GM21360 (cell line): ENCODE measurements around the gene CENPC.
"Not testable (repeated sequence)": the region's sequence is repeated elsewhere in the genome, so short reads cannot be mapped to it uniquely, and the experiment has no call there.

Experiments used
- ATAC-seq: cut with Tn5 transposase; IDR thresholded peaks from one replicate; pipeline ENCODE4 v1.9.1; 2021; ENCODE audit warnings: mild to moderate bottlenecking, moderate library complexity; ENCODE audit not compliant: unreplicated experiment

The CENPC gene

DNA sequence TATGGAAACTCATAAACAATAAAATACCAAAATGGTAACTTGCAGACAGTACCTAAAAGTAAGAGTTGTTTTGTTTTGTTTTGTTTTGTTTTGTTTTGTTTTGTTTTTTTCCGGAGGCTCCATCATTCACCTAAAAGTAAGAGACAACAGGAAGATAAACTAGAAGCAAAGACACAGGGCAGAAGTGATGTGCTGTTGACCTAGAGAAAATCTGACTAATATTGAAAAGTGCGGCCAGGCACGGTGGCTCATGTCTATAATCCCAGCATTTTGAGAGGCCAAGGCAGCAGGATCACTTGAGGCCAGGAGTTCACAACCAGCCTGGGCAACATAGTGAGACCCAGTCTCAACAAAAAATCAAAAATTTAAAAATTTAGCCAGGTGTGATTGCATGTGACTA is 5.6 kb upstream of the CENPC start:
- ATAC-seq: peak; percentile 25

DNA sequence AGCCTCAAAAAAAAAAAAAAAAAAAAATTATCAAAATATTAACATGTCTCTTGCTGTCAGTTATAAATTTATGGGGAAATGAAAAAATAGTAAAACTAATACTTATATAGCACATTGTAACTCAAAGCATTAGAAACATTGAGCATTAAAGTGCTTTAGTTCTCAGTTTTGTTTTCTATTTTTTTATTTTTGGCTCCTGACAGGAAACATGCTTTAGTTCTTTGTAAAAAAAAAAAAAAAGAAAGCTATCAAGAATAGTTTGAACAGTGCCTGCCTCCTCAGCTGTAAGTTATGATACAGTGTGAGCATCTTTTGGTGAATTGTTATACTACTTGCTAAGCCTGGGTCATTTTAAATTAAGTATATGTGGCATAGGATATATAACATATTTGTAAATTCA is 5.1 kb upstream of the CENPC start:
- peak; percentile 39 for ATAC-seq

DNA sequence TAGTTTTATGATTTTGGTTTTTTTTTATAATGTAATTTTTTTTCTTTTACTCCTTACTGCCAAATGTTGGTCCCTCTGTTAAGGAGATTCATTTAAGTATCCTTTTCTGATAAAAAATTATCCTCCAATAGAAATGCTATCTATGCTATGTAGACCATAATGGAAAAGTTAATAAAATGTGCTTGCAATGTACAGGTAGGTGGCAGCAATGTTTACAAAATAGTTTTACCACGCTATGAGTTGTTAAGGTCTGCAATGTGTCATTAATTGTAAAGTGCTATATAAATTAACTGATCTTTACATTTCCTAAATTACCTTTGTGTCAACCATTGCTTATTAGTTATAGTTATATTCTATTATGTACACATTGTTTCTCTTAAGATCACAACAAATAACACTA is 3.8 kb upstream of the CENPC start:
- ATAC-seq: peak; percentile 26

DNA sequence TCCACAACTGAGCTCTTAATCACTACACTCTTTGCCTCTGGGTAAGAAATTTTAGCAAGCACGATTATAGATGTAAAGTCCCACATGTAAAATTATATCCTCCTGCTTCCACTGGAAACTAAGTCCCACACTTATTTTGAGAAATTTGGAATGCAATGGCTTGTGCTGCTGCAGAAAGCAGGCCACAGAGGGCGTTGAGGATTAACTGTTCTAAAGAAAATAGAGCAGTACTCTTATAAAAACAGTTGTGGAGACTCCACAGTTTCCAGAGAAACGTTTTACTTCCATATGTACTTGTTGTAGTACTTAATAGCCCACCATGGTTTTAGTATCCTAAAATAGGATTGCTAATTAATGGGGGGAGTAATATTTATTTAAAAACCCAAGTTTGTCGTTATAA is 1.7 kb upstream of the CENPC start:
- no peak for ATAC-seq

DNA sequence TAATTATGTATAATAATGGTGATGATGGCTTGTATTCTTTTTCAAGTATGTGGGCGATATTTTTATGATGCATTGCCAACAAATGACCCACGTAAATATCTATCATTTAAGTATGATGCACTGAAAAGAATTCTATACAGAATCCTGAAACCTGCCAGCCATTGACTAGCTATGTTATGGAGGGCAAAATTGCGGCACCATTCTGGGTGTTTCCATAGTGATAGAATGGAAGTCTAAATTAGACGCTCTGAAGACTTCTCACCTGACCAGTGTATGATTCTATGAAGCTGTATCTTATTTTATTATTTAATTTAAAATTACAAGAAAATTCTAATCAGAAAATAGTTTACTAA is 677 bp upstream of the CENPC start:
- no peak for ATAC-seq

DNA sequence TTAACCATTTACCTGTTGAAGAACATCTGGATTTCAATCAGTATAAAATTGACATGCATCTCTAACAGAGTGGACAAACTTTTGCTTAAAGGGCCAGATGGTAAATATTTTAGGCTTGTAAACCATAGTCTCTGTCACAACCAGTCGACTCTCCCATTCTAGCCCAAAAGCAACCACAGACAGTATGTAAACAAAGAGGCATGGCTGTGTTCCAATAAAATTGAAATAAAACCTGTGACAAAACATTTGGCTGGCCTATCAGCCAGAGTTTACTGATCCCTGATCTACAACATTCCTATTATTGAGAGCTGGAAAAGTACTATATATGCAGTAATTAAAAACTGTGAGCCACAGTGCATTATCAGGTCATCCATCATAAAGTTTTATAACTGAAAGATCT is 3.2 kb downstream of the CENPC start:
- no peak for ATAC-seq

DNA sequence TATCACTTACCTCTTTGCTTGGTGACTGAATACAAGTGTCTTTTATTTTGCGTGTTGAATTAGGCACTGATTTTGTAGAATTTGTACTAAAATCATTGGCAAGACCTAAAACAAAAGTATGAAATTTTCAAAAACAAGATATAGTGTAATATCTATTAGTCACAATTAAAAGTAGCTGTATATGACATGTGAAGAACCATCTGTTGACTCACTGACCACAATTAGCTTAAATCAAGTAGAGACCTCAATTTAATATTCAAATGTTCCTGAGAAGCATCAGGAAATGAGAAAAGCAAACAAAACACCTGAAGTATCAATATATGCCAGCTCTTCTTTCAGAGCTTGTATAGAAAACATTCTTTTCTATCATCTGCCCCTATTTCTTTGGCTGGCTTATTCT is 5.5 kb downstream of the CENPC start:
- no peak for ATAC-seq

DNA sequence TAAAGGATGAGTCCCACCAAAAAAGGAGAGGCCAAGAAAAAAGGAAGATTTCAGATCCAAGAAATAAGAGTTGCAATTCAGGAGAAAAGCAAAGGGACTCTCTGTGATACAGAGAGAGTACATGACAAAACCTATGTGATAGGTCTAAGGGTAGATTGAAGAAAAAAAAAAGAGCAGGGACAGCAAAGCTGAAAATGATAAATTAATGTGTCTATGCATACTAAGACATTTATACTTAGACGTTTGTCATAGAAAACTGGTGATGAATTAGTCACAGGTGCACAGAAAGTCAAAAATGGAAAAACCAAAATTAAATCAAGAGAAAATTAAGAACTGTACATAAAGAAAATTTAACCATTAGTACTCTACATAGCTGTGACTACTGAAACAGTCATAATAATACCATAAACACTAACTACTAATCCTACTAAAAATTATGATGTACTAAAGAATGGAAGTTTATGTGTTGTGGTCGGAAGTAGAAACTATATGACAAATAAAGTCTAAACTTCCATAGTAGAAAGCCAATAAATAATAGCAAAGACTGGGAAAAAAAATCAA is 9.9 kb downstream of the CENPC start:
- no peak for ATAC-seq

DNA sequence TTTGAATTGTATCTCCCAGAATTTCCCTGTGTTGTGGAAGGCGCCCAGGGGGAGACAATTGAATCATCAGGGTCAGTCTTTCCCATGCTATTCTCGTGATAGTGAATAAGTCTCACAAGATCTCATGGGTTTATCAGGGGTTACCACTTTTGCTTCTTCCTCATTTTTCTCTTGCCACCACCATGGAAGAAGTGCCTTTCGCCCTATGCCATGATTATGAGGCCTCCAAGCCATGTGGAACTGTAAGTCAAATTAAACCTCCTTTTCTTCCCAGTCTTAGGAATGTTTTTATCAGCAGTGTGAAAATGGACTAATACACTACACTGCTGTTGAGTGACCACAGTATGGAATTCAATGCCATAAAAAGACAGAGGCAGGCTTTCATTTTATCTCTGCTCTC is 12.2 kb downstream of the CENPC start:
- no peak for ATAC-seq

DNA sequence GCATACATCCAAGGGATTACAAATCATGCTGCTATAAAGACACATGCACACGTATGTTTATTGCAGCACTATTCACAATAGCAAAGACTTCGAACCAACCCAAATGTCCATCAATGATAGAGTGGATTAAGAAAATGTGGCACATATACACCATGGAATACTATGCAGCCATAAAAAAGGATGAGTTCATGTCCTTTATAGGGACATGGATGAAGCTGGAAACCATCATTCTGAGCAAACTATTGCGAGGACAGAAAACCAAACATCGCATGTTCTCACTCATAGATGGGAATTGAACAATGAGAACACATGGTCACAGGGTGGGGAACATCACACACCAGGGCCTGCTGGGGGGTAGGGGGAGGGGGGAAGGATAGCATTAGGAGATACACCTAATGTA is 12.9 kb downstream of the CENPC start:
- ATAC-seq: not testable (repeated sequence)

DNA sequence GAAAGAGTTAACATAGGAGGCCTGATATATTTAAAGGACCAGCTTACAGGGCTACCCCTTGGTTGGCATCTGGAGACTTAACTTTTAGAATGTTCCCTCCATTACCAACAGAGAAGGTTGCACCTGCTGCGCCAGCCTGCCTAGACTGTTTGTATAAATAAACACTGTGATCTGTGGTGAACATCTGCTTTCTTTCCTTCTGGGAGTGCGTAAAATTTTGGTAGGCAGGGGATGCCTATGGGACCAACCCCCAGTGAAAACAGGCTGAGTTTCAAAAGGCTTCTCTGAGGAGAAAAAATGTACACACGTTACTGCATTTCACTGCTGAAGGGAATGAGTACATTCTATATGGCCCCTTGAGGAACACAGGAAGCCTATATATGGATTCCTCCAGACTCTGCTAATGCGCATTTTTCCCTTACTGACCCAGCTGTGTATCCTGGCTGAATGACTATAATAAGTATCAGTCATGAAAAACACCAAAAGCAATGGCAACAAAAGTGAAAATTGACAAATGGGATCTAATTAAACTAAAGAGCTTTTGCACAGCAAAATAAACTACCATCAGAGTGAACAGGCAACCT is 13.8 kb downstream of the CENPC start:
- ATAC-seq: no peak

DNA sequence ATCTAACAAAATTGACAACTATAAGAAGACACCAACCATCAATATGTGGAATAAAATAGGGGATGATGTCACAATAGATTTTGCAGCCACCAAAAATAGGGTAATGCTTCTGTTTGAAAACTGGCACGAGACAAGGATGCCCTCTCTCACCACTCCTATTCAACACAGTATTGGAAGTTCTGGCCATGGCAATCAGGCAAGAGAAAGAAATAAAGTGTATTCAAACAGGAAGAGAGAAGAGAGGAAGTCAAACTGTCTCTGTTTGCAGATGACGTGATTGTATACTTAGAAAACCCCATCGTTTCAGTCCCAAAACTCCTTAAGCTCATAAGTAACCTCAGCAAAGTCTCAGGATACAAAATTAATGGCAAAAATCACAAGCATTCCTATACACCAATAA is 21.2 kb downstream of the CENPC start:
- ATAC-seq: not testable (repeated sequence)

DNA sequence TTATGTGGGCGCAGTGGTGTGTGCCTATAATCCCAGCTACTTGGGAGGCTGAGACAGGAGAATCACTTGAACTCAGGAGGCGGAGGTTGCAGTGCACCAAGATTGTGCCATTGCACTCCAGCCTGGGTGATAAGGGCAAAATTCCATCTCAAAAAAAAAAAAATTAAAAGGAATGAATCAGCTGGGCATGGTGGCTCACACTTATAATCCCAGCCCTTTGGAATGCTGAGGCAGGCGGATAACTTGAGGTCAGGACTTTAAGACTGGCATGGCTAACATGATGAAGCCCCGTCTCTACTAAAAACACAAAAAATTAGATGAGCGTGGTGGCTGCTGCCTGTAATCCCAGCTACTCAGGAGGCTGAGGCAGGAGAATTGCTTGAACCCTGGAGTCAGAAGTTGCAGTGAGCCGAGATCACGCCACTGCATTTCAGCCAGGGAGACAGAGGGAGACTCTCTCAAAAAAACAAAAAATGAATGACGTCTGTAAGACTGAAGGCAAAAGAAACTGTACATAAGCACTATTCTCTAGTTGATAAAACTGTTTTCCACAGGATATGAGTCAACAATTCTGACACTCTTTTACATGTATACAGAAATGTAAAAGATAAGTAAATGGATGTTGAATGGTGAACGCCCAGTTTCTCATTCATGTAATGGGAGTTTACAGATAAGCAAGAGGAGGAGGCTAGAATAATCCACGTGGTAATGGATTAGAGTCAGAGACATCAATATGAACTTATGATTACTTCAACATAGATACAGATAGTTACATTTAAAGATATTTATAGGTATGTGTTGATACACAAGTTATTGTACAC is 22.2 kb downstream of the CENPC start:
- ATAC-seq: no peak

DNA sequence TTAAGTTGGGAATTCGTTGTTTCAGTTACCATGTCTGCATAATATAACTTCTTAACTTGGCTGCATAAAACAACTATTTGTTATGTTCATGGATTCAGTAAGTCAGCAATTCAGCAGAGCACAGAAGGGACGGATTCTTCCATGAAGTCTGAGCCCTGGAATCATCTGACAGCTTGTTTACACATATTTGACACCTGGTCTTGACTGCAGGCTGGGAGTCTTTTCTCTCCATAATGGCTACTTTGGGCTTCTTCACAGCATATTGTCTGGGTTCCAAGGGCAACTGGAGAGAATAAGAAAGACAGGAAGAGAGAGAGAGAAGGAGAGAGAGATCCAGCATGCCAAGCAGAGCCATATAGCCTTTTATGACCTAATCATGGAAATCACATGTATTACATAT is 23.1 kb downstream of the CENPC start:
- no peak for ATAC-seq

DNA sequence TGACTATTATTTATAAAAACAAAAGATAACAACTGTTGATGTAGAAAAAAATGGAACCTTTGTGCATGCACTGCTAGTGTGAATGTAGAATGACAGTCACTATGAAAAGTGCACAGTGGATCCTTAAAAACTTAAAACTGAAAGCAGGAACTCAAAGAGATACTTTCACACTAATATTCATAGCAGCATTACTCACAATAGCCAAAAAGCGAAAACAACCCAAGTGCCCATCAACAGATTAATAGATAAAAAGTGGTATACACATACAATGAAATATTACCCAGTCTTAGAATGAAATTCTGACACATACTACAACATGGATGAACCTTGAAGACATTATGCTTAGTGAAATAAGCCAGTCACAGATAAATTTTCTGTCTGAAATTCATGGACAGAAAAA is 23.8 kb downstream of the CENPC start:
- peak; percentile 58 for ATAC-seq

DNA sequence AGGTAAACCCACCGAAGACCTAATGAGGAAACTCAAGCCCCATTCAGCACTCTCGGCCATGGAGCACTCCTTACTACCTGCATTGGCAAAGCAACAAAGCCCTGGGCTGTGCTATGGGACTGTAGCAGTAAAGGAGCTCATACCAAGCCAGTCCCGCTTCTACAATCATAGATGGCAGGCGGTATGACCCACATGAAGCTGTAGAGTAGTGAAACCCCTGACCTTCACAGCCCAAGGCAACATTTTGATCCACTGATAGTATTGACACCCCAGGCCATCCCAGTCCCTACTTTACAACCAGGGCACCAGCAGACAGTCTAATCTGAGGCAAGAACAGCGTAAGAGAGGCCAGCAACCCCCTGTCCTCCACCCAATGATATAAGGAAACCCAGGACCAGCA is 25.2 kb downstream of the CENPC start:
- no peak for ATAC-seq

DNA sequence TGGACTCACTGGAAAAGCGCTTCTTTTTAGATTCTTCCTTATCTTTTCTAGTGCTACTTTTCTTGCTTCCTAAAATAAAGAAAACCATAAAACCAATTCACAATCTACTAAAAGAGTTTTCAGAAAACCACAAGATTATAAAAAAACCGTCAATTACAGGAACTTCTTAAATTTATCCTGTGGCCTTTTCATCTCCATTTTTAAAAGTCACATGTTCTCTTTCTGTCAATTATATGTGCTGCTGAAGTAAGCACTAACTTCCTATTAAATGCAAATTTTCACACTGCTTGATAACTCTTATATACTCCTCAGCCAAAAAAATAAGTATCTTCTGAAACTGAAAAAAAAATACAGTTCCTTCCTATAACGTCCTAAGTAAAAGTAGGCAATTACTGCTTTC is 32.8 kb downstream of the CENPC start:
- ATAC-seq: no peak

DNA sequence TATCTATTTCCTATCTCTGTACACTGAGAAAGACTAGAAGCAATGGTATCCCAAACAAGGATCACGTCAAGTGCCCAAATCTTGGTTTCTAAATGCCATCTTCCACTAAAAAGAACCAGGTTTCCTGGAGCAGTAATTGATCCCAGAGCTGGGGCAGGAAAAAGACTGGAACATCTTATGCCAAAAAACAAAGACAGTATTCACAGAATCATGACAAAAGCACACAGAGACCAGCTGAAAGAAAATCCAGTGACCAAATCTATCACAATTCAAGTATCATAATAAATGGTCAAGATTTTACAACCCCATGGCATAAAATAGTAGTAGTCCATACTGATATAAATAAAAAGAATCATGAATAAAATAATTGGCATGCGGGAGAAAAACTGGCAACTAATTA is 44.9 kb downstream of the CENPC start:
- ATAC-seq: no peak

DNA sequence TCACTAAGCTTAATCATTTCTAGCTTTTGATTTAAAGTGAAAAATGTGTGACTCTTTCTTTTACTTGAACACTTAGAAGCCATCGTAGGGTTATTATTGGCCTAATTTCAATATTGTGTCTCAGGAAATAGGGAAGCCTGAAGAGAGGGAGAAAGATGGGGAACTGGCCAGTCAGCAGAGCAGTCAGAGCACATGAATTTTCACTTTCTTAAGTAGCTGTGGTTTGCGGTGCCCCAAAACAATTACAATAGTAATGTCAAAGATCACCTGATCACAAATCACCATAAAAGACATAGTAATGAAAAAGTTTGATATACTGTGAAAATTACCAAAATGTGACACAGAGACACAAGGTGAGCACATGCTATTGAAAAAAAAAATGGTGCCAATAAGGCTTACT is 45.5 kb downstream of the CENPC start:
- ATAC-seq: no peak

DNA sequence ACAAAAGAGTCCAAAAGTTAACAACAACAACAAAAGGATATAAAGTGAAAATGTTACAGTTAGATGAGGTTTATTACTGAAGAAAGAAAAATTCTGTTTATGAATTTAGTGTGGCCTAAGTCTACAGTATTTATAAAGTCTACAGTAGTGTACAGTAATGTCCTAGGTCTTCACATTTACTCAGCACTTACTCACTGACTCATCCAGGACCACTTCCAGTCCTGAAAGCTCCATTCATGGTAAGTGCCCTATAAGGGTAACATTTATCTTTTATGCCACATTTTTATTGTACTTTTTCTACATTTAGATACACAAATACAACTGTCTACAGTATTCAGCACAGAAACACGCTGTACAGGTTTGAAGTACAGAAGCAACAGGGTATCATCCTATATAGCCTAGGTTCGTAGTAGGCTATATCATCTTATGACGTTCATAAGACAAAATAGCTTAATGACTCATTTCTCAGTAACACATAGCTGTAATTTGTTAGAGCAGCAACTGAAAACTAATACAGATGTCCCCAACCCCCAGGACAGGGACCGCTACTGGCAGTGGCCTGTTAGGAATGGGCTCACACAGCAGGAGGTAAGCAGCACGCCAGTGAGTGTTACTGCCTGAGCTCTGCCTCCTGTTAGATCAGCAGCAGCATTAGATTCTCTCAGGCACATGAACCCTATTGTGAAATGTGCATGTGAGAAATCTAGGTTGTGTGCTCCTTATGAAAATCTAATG is 61.3 kb downstream of the CENPC start:
- no peak for ATAC-seq

DNA sequence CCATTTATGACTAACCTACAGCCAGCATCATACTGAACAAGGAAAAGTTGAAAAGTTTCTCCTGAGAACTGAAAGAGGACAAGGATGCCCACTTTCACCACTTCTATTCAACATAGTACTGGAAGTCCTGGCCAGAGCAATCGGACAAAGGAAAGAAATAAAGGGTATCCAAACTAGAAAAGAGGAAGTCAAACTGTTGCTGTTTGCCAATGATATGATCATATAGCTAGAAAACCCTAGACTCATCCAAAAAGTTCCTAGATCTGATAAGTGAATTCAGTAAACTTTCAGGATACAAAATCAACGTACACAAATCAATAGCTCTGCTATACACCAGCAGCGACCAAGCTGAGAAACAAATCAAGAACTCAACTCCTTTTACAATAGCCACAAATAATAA is 64.5 kb downstream of the CENPC start:
- no peak for ATAC-seq

DNA sequence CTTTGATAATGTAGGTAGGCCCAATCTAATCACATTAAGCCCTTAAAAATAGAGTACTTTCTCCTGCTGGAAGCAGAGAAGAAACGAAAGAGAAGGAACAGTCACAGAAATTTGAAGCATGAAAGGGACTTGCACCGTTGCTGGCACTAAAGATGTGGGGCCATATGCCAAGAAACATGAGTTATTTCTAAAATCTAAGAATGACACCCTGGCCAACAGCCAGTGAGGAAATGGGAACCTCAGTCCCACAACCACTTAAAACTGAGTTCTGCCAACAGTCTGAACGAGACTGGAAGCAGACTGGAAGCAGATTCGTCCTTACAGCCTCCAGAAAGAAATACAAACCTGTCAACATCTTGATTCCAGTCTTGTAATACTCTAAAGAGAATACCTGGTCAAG is 70.1 kb downstream of the CENPC start:
- ATAC-seq: no peak
